Left colon (tissue), 2 donors: ENCODE data around the gene NUMB. TPM values are rescaled to one million over a fixed set of nuclear protein-coding genes. Genes with fewer than 3 reads are reported as not detected.
"Not testable (repeated sequence)": the region's sequence is repeated elsewhere in the genome, so short reads cannot be mapped to it uniquely, and the experiment has no call there.

ENCODE experiments used
- ATAC-seq: fragments of 200-7000 bp; cut with Tn5 transposase; one replicate; pipeline ENCODE4 v1.9.1; 2020; ENCODE audit warnings: mild to moderate bottlenecking, moderate library complexity
- DNase-seq, 2 donors: peaks; one replicate each; pipeline ENCODE4 v3.0.0-alpha.2; 2020
- intact Hi-C, 2 donors: fragments of 100-400 bp; cut with DNase I in 1 of 2; cut with micrococcal nuclease in 1 of 2; formaldehyde crosslinking; loops; one replicate each; pipeline versions ENCODE4 v1.11.2 to v1.14.0; 2022; cut with DNase I, micrococcal nuclease
- total RNA-seq, 2 donors: library from RNA; stranded (reverse); fragmentation: NEBNext Ultra II Directional; extraction: Animal tissue kit (Norgen Biotek cat#: 25700); gene quantifications; one replicate each; pipeline ENCODE4 v1.2.1, GENCODE V29; 2021
- donor health status: DM: no; HTN: no; CAD: no.
- donor health status: DM: yes; HTN: yes; CAD: no.

NUMB gene
- total RNA-seq, 2 donors from 2014 or later = 105 to 114 TPM

DNA sequence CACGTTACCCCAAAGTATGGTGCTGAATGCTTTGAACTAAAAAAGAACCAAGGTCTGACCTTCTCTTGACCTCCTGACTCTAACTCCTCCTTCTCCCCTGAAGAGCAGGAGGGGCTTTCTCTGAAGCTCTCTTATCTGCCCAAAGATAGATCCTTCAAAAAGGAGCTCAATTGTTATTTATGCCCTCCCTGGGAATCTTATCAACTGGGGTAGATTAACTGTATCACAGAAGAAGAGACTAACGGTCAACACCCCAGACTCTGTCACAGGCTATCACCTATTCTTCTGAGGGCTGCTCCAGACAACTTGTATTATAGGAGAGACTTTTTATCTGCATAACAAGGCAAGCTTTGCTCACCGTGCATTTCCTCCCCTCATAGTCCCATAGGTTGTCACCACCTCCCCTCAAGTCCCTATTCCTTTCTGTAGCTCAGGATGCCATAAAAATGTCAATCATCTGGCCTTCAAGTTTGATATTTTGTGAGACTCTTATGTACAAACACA, 134.4 kb downstream of the NUMB start:
- no peak for ATAC-seq
- no peak for DNase-seq
- intact Hi-C loops = no loop called here

- intact Hi-C loops = no loop called here
- ATAC-seq = no peak
- no peak for DNase-seq
Observed at GRCh38 chr14:73313151-73313550, 145.2 kb downstream of the NUMB start.

- intact Hi-C loops = no loop called here
- ATAC-seq = no peak
Observed at GRCh38 chr14:73312687-73313086, 145.7 kb downstream of the NUMB start.

DNA sequence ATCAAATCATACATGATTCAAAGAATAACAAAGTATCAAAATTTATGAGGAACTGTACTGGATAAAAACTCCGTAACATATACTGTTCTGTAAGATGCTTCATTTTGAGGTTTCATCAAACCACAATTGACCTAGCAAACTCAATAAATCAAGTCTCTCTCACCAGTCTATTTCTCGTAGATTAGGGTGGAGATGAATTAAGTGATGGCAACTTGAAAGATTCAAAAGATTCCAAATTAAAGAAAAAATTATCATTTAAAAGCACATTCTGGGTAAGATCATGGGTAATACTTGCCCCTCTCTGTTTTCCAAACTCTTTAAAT, 146.7 kb downstream of the NUMB start:
- ATAC-seq = no peak
- intact Hi-C loops = no loop called here
- DNase-seq = no peak

More at GRCh38 chr14:73312687-73313086, 145.7 kb downstream of the NUMB start:
- DNase-seq = no peak

- ATAC-seq, intact Hi-C loops, DNase-seq: not testable (repeated sequence)
Observed at GRCh38 chr14:73309207-73309606, 149.1 kb downstream of the NUMB start.

DNA sequence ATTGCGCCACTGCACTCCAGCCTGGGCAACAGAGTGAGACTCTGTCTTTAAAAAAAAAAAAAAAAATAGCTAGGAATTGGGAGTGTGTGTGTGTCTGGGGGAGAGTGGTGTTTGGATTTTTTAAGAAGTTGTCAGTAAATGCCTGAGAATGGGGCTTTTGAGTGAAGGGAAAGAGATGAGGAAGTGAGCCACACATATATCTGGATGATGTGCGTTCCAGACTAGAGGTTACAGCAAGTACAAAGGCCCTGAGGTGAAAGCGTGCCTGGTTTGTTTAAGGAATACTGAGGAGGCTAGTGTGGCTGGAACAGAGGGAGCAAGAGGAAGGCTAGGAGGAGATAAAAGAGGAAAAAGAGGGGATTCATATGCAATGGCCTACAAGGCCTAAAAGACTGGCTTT, 151.1 kb downstream of the NUMB start:
- intact Hi-C loops = no loop called here
- ATAC-seq (no peak), DNase-seq (no peak)

GRCh38 chr14:73305499-73305898, 152.8 kb downstream of the NUMB start:
- intact Hi-C loops = no loop called here
- ATAC-seq = no peak
- no peak for DNase-seq

DNA sequence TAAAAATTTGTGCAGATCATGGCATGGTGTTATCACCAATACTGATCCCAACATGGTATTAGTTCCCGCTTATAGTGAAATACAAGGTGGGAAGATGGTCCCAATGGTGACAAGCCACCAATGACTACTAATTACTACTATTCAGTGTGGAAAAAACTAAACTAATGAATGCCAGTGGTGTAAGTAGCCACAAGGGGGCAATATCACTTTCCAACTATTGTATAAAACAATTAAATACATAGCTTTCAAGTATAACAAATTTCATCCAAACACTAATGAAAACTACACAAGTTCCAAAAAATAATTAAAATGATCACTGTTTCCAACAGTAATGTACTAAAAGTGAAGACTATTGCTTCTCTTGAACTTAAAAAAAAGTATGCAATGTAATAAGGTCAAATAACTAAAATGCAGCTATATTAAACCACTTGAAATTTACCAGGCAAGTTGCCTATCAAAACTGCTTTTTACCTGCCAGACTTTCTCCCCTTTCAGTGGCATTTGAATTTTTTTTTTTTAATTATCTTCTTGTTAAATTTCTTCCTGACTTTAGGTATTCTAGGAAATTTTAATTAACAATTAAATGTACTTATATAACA, 163.0 kb downstream of the NUMB start:
- DNase-seq (no peak), ATAC-seq (peak; percentile 39)
- intact Hi-C loops = loop anchor here in 1 of 2 donors (5.0 kb wide), 1 partner anchor 177 kb away; no protein-coding TSS in a partner anchor

- intact Hi-C loops = no loop called here
- DNase-seq (no peak), ATAC-seq (no peak)
Observed at GRCh38 chr14:73293782-73294781, 164.3 kb downstream of the NUMB start.

DNA sequence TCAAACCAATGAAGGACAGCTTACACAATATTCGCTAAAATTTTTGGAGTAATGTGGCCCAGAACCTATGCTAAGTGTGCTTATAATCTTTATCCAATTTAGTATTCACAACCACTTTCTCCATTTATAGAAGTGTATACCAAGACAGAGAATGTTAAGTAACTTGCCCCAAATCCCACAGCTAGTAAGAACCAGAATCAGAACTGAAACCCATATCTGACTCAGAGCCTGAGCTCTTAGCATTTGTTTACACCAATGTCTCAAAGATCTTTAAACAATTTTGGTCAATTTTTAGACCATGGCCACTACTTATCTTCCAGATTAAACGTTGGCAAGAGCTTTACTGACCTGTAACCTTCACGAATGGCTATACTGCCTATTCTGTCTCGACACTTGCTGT, 168.1 kb downstream of the NUMB start:
- ATAC-seq (no peak), DNase-seq (no peak)
- intact Hi-C loops = no loop called here

DNA sequence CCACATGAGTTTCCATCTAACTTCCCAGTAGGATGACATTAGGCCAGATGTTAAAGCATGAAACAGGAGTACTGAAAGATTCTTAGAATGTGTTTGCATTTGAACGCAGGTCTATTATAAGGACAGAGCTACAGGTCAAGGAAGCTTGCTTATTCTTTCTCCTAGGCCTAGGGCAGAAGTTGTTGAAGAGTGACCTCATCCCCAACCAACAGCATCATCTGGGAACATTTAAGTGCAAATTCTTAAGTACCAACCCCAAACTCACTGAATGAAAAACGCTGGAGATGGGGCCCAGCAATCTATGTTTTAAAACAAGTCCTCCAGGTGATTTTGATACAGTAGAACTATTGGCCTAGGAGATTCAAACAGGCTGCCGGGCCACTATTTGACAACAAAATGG, 168.6 kb downstream of the NUMB start:
- ATAC-seq (no peak), DNase-seq (no peak)
- intact Hi-C loops = no loop called here

DNA sequence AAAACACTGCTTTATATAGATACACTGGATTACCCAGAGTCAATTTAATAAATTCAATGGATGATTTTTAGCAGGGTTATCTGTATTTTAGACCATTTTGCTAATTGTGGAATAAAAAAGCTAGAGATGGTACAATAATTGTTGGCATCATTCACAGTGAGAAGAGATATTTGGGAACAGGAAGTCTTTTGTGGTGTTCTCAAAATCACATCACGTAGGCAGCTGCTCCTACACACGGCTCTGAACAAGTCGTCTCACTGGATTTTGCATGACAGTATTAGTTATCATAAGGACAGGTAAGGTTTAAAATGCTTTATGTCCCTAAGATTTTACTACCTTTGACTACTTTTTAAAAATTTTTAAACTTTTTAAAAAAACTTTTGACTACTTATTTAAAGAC, 169.0 kb downstream of the NUMB start:
- ATAC-seq (no peak), DNase-seq (no peak)
- intact Hi-C loops = no loop called here

- DNase-seq (no peak), ATAC-seq (no peak)
- intact Hi-C loops = no loop called here
Observed at GRCh38 chr14:73287071-73287470, 171.3 kb downstream of the NUMB start.

- no peak for ATAC-seq
- intact Hi-C loops = no loop called here
- DNase-seq = no peak
Observed at GRCh38 chr14:73286598-73286997, 171.7 kb downstream of the NUMB start.

- intact Hi-C loops = no loop called here
- DNase-seq (no peak), ATAC-seq (no peak)
Observed at GRCh38 chr14:73285979-73286378, 172.4 kb downstream of the NUMB start.

DNA sequence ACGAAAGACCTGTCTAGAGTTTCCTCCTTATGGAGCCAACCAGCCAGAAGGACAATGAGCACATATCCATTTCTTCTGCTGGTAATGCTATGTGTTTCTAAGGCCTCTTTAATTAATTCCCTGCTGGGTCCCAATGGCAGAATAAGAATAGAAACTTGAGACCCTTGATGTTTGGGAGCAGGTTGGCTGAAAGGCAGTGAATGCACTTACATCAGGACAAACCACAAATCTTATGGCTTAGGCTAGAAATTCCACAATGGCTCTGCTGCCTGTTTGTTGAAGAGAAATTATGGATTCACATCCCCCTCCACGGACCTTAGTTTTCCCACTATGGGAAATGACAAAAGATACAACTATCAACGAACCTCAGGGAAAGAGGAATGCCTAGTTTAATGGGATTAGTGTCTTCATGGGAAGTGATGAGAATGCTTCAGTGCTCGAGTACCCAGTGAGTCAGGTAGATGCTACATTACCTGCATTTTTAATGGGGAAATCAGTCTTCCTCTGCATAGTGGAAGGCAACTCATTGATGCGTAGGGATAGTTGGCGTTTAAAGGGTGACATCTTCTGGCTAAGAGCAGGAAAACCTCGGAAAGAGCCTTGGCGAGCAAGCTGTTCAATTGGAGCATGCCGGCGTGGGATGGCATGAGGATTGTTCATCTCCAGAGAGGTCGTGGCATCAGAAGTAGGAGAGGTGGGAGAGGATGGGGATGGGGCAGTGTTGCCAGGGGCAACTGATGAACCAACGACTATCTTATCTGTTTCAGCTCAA, 174.6 kb downstream of the NUMB start:
- DNase-seq (no peak), ATAC-seq (no peak)
- intact Hi-C loops = no loop called here

- intact Hi-C loops = no loop called here
- DNase-seq (no peak), ATAC-seq (no peak)
Observed at GRCh38 chr14:73280903-73281302, 177.4 kb downstream of the NUMB start.

DNA sequence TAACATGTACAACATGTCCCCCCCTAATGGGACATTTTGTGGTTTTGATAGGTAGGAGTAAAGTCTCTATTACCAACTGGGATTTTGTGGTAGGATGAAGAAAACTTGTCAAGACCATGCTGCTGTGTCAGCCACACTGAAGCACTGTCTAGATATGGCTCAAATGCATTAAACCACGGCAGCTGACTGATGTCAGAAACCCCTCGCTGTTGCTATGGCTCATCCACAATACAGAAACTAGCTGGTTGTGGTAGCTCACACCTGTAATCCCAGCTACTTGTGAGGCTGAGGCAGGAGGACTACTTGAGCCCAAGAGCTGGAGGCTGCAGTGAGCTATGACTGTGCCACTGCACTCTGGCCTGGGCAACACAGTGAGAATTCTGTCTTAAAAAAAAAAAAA, 181.0 kb downstream of the NUMB start:
- DNase-seq (no peak), ATAC-seq (no peak)
- intact Hi-C loops = no loop called here

DNA sequence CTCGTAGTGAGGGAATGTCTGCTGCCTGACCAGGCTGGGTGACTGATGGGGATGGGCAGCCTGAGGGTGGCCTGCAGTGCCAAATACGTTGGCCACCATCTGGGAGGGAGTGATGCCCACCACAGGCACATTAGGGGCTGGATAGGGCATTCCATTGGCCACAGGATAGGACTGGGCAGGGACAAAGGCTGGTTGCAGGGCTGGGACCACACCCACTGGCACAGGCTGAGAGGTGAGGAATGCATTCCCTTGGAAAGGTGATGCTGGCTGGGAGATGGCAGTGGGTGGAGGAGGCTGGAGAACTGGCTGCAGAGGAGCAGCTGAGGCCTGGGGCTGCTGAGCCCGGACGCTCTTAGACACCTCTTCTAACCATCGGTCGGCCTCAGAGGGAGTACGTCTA, 181.5 kb downstream of the NUMB start:
- peak; percentile 13 for ATAC-seq
- no peak for DNase-seq
- intact Hi-C loops = no loop called here
